ENCODE data around the gene PTPRK.

The PTPRK gene

GRCh38 chr6:128311944-128312570, 208.3 kb downstream of the PTPRK start:
- H3K27ac ChIP-seq, result no peak overlapping the region
- TF ChIP-seq, protein P1, sequence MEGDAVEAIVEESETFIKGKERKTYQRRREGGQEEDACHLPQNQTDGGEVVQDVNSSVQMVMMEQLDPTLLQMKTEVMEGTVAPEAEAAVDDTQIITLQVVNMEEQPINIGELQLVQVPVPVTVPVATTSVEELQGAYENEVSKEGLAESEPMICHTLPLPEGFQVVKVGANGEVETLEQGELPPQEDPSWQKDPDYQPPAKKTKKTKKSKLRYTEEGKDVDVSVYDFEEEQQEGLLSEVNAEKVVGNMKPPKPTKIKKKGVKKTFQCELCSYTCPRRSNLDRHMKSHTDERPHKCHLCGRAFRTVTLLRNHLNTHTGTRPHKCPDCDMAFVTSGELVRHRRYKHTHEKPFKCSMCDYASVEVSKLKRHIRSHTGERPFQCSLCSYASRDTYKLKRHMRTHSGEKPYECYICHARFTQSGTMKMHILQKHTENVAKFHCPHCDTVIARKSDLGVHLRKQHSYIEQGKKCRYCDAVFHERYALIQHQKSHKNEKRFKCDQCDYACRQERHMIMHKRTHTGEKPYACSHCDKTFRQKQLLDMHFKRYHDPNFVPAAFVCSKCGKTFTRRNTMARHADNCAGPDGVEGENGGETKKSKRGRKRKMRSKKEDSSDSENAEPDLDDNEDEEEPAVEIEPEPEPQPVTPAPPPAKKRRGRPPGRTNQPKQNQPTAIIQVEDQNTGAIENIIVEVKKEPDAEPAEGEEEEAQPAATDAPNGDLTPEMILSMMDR (IDR thresholded peaks at IDR 0.05), result no peak
- TF ChIP-seq ZFX (IDR thresholded peaks at IDR 0.05; ENCODE audit: borderline replicate concordance), result no peak

- no peak overlapping the region for H3K27ac ChIP-seq
- TF ChIP-seq, protein P1 (IDR thresholded peaks at IDR 0.05), result no peak
- TF ChIP-seq ZFX (IDR thresholded peaks at IDR 0.05; ENCODE audit: borderline replicate concordance), result no peak
Measured at GRCh38 chr6:128310451-128310850, 209.9 kb downstream of the PTPRK start.

DNA sequence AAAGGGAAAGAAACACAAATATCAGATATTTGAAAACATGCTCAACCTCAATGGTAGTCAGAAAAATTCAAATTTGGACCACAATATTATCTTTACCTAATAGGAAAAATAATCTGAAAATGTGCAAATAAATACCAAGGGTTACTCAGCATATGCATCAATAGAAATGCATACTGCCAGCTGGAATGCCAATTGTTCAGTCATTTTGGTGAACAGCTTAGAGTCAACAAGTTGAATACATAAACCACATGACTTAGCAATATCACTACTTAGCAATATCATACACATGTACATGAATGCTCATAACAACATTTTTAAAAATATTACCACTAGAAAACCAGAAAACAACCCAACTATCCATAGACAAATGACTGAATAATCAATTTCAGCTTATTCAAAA, 212.7 kb downstream of the PTPRK start:
- TF ChIP-seq ZFX (IDR thresholded peaks at IDR 0.05; ENCODE audit: borderline replicate concordance), result no peak
- TF ChIP-seq, protein P1 (IDR thresholded peaks at IDR 0.05), result no peak

GRCh38 chr6:128305976-128306375, 214.4 kb downstream of the PTPRK start:
- TF ChIP-seq, protein P1 (IDR thresholded peaks at IDR 0.05), result no peak
- no peak for TF ChIP-seq ZFX (IDR thresholded peaks at IDR 0.05; ENCODE audit: borderline replicate concordance)
- H3K27ac ChIP-seq, result no peak overlapping the region

More for the DNA sequence above, 212.7 kb downstream of the PTPRK start:
- no peak overlapping the region for H3K27ac ChIP-seq

DNA sequence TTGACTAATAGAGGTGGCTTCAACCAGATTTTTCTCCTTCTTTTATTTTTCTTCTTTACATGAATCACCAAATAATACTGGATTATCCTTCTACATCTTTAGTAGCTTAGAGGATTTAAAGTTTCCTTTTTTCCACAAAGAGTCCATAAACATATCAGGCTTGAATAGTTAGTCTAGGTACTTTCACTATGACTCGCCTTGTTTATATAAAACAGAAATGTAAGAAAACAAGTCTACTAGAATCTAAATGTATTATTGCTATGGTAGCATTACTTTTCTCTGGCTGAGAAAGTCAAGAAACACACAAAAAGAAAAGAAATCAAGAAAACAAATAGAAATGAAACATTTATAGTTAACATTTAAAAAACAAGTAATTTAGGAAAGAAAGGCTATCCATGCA, 215.2 kb downstream of the PTPRK start:
- no peak for TF ChIP-seq ZFX (IDR thresholded peaks at IDR 0.05; ENCODE audit: borderline replicate concordance)
- TF ChIP-seq, protein P1 (IDR thresholded peaks at IDR 0.05), result no peak
- H3K27ac ChIP-seq, result no peak overlapping the region

- H3K27ac ChIP-seq, result no peak overlapping the region
- TF ChIP-seq, protein P1 (IDR thresholded peaks at IDR 0.05), result no peak
- no peak for TF ChIP-seq ZFX (IDR thresholded peaks at IDR 0.05; ENCODE audit: borderline replicate concordance)
Measured at GRCh38 chr6:128303870-128304269, 216.5 kb downstream of the PTPRK start.

- TF ChIP-seq, protein P1 (IDR thresholded peaks at IDR 0.05), result no peak
- TF ChIP-seq ZFX (IDR thresholded peaks at IDR 0.05; ENCODE audit: borderline replicate concordance), result no peak
- no peak overlapping the region for H3K27ac ChIP-seq
Measured at GRCh38 chr6:128302942-128303341, 217.5 kb downstream of the PTPRK start.

Measured in 22Rv1 (cell line).